Cardiac muscle cell (in vitro differentiated cells and primary cell): Measurements from ENCODE around the gene RNASE11. TPM values are rescaled to one million over a fixed set of nuclear protein-coding genes. Genes with fewer than 3 reads are reported as not detected.

ENCODE experiments used
- DNase-seq, 2 donors: peaks; one replicate each; pipeline versions ENCODE4 v3.0.0 to v3.0.0-alpha.2; 2010 to 2017; ENCODE audit warnings: low read depth in 1 of 2, low spot score in 1 of 2
- H3K27ac ChIP-seq: fragments of 200-600 bp; sonication (generic); 2 replicates; pipeline ENCODE4 v1.5.1; 2016
- H3K27me3 ChIP-seq: fragments of 200-600 bp; sonication (generic); 2 replicates; pipeline ENCODE4 v1.6.0; 2016; ENCODE audit warnings: control low read depth
- H3K36me3 ChIP-seq: fragments of 200-600 bp; sonication (generic); 2 replicates; pipeline ENCODE4 v1.5.1; 2016; ENCODE audit warnings: control low read depth
- H3K4me1 ChIP-seq: fragments of 200-600 bp; sonication (generic); 2 replicates; pipeline ENCODE4 v1.8.1; 2017; ENCODE audit warnings: low read depth, mild to moderate bottlenecking, mixed run types
- H3K4me3 ChIP-seq: fragments of 200-600 bp; sonication (generic); 2 replicates; pipeline ENCODE4 v1.5.1; 2016; ENCODE audit warnings: mild to moderate bottlenecking
- H3K9me3 ChIP-seq: fragments of 200-600 bp; sonication (generic); 2 replicates; pipeline ENCODE4 v1.5.1; 2017; ENCODE audit warnings: low read depth, mild to moderate bottlenecking, control low read depth
- CTCF ChIP-seq: IDR thresholded peaks from 2 replicates; pipeline ENCODE4 v1.5.1; 2012; ENCODE audit warnings: low read depth, mild to moderate bottlenecking, low read length
- polyA plus RNA-seq: library from polyadenylated mRNA; unstranded; fragments of >200 nt; fragmentation: Nextera tagmentation; extraction: Ambion mirVana; gene quantifications from 2 replicates; pipeline ENCODE4 v1.2.1, GENCODE V29; 2016
- total RNA-seq: library from RNA; depleted of rRNA; stranded (reverse); fragments of >200 nt; gene quantifications from 2 replicates; pipeline ENCODE4 v1.2.3, GENCODE V29; 2016

The RNASE11 gene
- total and polyA plus RNA-seq, 2 experiments from 2014 or later: not detected

GRCh38 chr14:20630340-20631022, 42.7 kb upstream of the RNASE11 start:
- no peaks in the 10 kb centered on the region for H3K9me3 ChIP-seq
- no peak for TF ChIP-seq CTCF
- no peak overlapping the region for H3K27ac ChIP-seq
- H3K36me3 ChIP-seq: no peaks in the 10 kb centered on the region
- no peaks in the 10 kb centered on the region for H3K4me1 ChIP-seq
- H3K4me3 ChIP-seq: peak overlapping the region; percentile 43
- peak; percentile 40 to 41 for DNase-seq
- H3K27me3 ChIP-seq: peaks cover 60% of the 10 kb centered on the region

- Histone ChIP-seq H3K36me3 (no peaks in the 10 kb centered on the region), H3K4me1 (no peaks in the 10 kb centered on the region), H3K4me3 (no peak overlapping the region), H3K27ac (no peak overlapping the region), H3K9me3 (no peaks in the 10 kb centered on the region), H3K27me3 (peaks cover 71% of the 10 kb centered on the region)
- DNase-seq: no peak
- no peak for TF ChIP-seq CTCF
Measured at GRCh38 chr14:20628063-20628854, 40.5 kb upstream of the RNASE11 start.

GRCh38 chr14:20627346-20628027, 39.7 kb upstream of the RNASE11 start:
- no peak for TF ChIP-seq CTCF
- H3K27me3 ChIP-seq: peaks cover 75% of the 10 kb centered on the region
- no peak overlapping the region for H3K4me3 ChIP-seq
- no peaks in the 10 kb centered on the region for H3K4me1 ChIP-seq
- no peaks in the 10 kb centered on the region for H3K9me3 ChIP-seq
- peak in 1 of 2 donors; percentile 58 for DNase-seq
- H3K27ac ChIP-seq: no peak overlapping the region
- H3K36me3 ChIP-seq: no peaks in the 10 kb centered on the region

- H3K27me3 ChIP-seq: peaks cover 75% of the 10 kb centered on the region
Measured at GRCh38 chr14:20626274-20626673, 38.5 kb upstream of the RNASE11 start.

More at GRCh38 chr14:20626274-20626673, 38.5 kb upstream of the RNASE11 start:
- DNase-seq: no peak
- Histone ChIP-seq H3K4me1 (no peaks in the 10 kb centered on the region), H3K27ac (no peak overlapping the region), H3K4me3 (peak overlapping the region; percentile 31), H3K9me3 (no peaks in the 10 kb centered on the region), H3K36me3 (no peaks in the 10 kb centered on the region)
- no peak for TF ChIP-seq CTCF
